Gastrocnemius medialis (tissue), 4 donors: Measurements from ENCODE around the gene PSMB10. TPM values are rescaled to one million over a fixed set of nuclear protein-coding genes. Genes with fewer than 3 reads are reported as not detected.

Experiments used
- ATAC-seq, 2 donors: fragments of 150-250 bp; one replicate each; pipeline ENCODE4 v1.9.1; 2016
- DNase-seq, 2 donors: peaks; one replicate each; pipeline ENCODE4 v3.0.0-alpha.2; 2019
- H3K27ac ChIP-seq, 4 donors: fragments of 200-600 bp; sonication (generic); 1 replicate in 1 of 4; 2 replicates in 3 of 4; pipeline ENCODE4 v1.5.1; 2016 to 2018; ENCODE audit warnings: mild to moderate bottlenecking in 2 of 4, moderate library complexity in 1 of 4
- H3K27me3 ChIP-seq, 3 donors: fragments of 200-600 bp; sonication (generic) in 2 of 3; 1 replicate in 1 of 3; 2 replicates in 2 of 3; pipeline versions ENCODE4 v1.5.1 to v1.6.0; 2016 to 2019; ENCODE audit warnings: mild to moderate bottlenecking in 1 of 3, moderate library complexity in 1 of 3
- H3K36me3 ChIP-seq, 2 donors: fragments of 200-600 bp; sonication (generic) in 1 of 2; one replicate each; pipeline ENCODE4 v1.5.1; 2017 to 2018
- H3K4me1 ChIP-seq, 2 donors: fragments of 200-600 bp; sonication (generic) in 1 of 2; one replicate each; pipeline ENCODE4 v1.5.1; 2016 to 2017; ENCODE audit warnings: mild to moderate bottlenecking in 2 of 2
- H3K4me3 ChIP-seq, 4 donors: fragments of 200-600 bp; sonication (generic) in 3 of 4; 1 replicate in 1 of 4; 2 replicates in 3 of 4; pipeline ENCODE4 v1.5.1; 2016 to 2019; ENCODE audit warnings: mild to moderate bottlenecking in 2 of 4
- H3K9me3 ChIP-seq, 3 donors: fragments of 200-600 bp; sonication (generic) in 2 of 3; 1 replicate in 1 of 3; 2 replicates in 2 of 3; pipeline ENCODE4 v1.5.1; 2016 to 2019
- CTCF ChIP-seq, 5 experiments: fragments of 450-650 bp in 3 of 5; fragments of 200-600 bp in 2 of 5; sonication (generic) in 2 of 5; IDR thresholded peaks in 4 of 5; conservative IDR thresholded peaks in 1 of 5; 1 replicate in 4 of 5; 2 replicates in 1 of 5; pipeline ENCODE4 v1.5.1; 2016 to 2019; ENCODE audit warnings: antibody characterized with exemption in 5 of 5, mild to moderate bottlenecking in 3 of 5, moderate library complexity in 3 of 5
- POLR2A ChIP-seq, 2 donors: fragments of 450-650 bp; IDR thresholded peaks; one replicate each; pipeline ENCODE4 v1.6.1; 2017; ENCODE audit warnings: antibody characterized with exemption in 2 of 2, mild to moderate bottlenecking in 2 of 2, moderate library complexity in 2 of 2
- in situ Hi-C, 4 donors: fragments of 200-750 bp; cut with MboI; loops; one replicate each; pipeline versions ENCODE4 v1.15.0 to v1.8.0; 2017; ENCODE audit warnings: low sequenced_read_pairs in 4 of 4
- intact Hi-C: fragments of 100-400 bp; cut with DNase I; formaldehyde crosslinking; loops from one replicate; pipeline ENCODE4 v1.15.1; 2023; ENCODE audit warnings: low total_unique reads
- total RNA-seq, 4 donors: library from RNA; depleted of rRNA; stranded (reverse); fragments of >200 nt; gene quantifications; one replicate each; pipeline versions ENCODE4 v1.1.0 to v1.2.3, GENCODE V29; 2016

The PSMB10 gene
- total RNA-seq, 4 donors from 2014 or later: 18.3 to 41.4 (median 23.9) TPM

GRCh38 chr16:67946128-67946569, 9.5 kb upstream of the PSMB10 start:
- in situ Hi-C loops: no loop called here
- H3K27me3 ChIP-seq: no peaks in the 10 kb centered on the region
- no peak overlapping the region for H3K4me3 ChIP-seq
- DNase-seq (no peak), ATAC-seq (no peak)
- TF ChIP-seq CTCF (IDR thresholded peaks at IDR 0.05 in 4 of 5, conservative IDR thresholded peaks at IDR 0.05 in 1 of 5) (no peak), POLR2A (IDR thresholded peaks at IDR 0.05) (no peak)
- H3K27ac ChIP-seq: peak overlapping the region in 2 of 4 donors; percentile 7 to 22
- H3K4me1 ChIP-seq: peaks cover 18 to 23% of the 10 kb centered on the region in 2 donors
- no peaks in the 10 kb centered on the region for H3K9me3 ChIP-seq
- peaks cover 0 to 77% of the 10 kb centered on the region in 2 donors for H3K36me3 ChIP-seq
- intact Hi-C loops: no loop called here

- DNase-seq (no peak), ATAC-seq (no peak)
- H3K9me3 ChIP-seq: no peaks in the 10 kb centered on the region
- peaks cover 17 to 23% of the 10 kb centered on the region in 2 donors for H3K4me1 ChIP-seq
- peaks cover 0 to 70% of the 10 kb centered on the region in 2 donors for H3K36me3 ChIP-seq
- in situ Hi-C loops (no loop called here), intact Hi-C loops (no loop called here)
- H3K4me3 ChIP-seq: no peak overlapping the region
- TF ChIP-seq POLR2A (IDR thresholded peaks at IDR 0.05): no peak
- TF ChIP-seq CTCF (IDR thresholded peaks at IDR 0.05 in 4 of 5, conservative IDR thresholded peaks at IDR 0.05 in 1 of 5): no peak
- no peaks in the 10 kb centered on the region for H3K27me3 ChIP-seq
- peak overlapping the region in 2 of 4 donors; percentile 26 to 54 for H3K27ac ChIP-seq
Observed at GRCh38 chr16:67945392-67945933, 8.8 kb upstream of the PSMB10 start.

GRCh38 chr16:67944690-67945391, 8.2 kb upstream of the PSMB10 start:
- Histone ChIP-seq H3K27ac (peak overlapping the region; percentile 26 to 59 (median 52)), H3K36me3 (peaks cover 0 to 64% of the 10 kb centered on the region in 2 donors), H3K27me3 (no peaks in the 10 kb centered on the region), H3K4me1 (peaks cover 22 to 23% of the 10 kb centered on the region in 2 donors), H3K9me3 (no peaks in the 10 kb centered on the region), H3K4me3 (no peak overlapping the region)
- in situ Hi-C loops: no loop called here
- TF ChIP-seq CTCF (IDR thresholded peaks at IDR 0.05 in 4 of 5, conservative IDR thresholded peaks at IDR 0.05 in 1 of 5): no peak
- no peak for TF ChIP-seq POLR2A (IDR thresholded peaks at IDR 0.05)
- no peak for DNase-seq
- no peak for ATAC-seq
- intact Hi-C loops: no loop called here

- DNase-seq: peak in 1 of 2 donors; percentile 56
- H3K27me3 ChIP-seq: no peaks in the 10 kb centered on the region
- H3K36me3 ChIP-seq: peaks cover 0 to 59% of the 10 kb centered on the region in 2 donors
- no peaks in the 10 kb centered on the region for H3K9me3 ChIP-seq
- in situ Hi-C loops: no loop called here
- H3K4me1 ChIP-seq: peaks cover 22 to 23% of the 10 kb centered on the region in 2 donors
- ATAC-seq: peak; percentile 30 to 44
- peak within 1 kb of the TSS; percentile 26 to 59 (median 52) for H3K27ac ChIP-seq
- H3K4me3 ChIP-seq: no peak within 1 kb of the TSS
- intact Hi-C loops: no loop called here
- TF ChIP-seq POLR2A (IDR thresholded peaks at IDR 0.05): no peak
- no peak for TF ChIP-seq CTCF (IDR thresholded peaks at IDR 0.05 in 4 of 5, conservative IDR thresholded peaks at IDR 0.05 in 1 of 5)
Observed at GRCh38 chr16:67943619-67944504, 7.2 kb upstream of the PSMB10 start, which contains the start of gene LCAT. Gene LCAT (minus strand): TSS chr16:67944120. CDS start chr16:67944101, 19 bp downstream.
